SIG-M5 treated with dmso at 0.1 percent for 504 hours (cell line): ENCODE measurements around the gene CMAS.
"Not testable (repeated sequence)": the region's sequence is repeated elsewhere in the genome, so short reads cannot be mapped to it uniquely, and the experiment has no call there.

Experiments used
- DNase-seq: peaks from one replicate; lab custom pipeline; 2025; ENCODE audit not compliant: unreplicated experiment; lab: John Stamatoyannopoulos, UW

Gene CMAS

GRCh38 chr12:22046968-22047390, 961 bp downstream of the CMAS start:
- no peak for DNase-seq

GRCh38 chr12:22047494-22047893, 1.5 kb downstream of the CMAS start:
- no peak for DNase-seq

DNA sequence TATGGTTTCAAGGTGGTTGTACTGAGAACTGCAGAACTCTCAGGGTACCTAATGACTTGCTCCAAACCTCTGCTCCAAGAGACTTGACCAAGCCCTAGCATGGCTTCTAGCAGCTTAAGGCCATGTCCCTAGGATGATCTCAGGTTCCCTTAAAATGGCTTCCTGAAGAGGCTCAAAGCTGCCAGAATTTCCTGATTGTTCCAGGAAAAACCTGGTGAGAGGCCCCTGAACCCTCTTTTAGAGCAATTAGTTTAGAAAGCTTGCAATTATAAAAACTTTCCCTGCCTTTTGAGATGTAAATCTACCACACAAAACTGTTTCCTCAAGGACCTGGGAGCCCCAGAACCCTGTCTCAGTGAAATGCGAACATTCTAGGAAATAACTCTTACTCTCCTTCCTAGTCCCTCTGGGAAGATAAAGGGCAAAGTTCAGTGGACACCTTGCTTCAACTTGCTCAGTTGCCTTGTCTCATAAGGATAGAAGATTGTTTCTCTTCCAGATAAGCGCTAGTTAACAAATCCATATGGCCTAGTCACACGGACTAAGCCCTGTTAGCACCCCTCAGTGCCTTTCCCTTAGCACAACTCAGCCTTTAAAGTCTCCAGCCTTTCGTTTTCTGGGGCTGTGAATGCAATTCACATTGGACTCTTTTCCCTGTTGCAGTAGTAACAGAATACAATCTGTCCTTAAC, 2.5 kb downstream of the CMAS start:
- DNase-seq: no peak

- DNase-seq: no peak
Observed at GRCh38 chr12:22050078-22050477, 4.1 kb downstream of the CMAS start.

DNA sequence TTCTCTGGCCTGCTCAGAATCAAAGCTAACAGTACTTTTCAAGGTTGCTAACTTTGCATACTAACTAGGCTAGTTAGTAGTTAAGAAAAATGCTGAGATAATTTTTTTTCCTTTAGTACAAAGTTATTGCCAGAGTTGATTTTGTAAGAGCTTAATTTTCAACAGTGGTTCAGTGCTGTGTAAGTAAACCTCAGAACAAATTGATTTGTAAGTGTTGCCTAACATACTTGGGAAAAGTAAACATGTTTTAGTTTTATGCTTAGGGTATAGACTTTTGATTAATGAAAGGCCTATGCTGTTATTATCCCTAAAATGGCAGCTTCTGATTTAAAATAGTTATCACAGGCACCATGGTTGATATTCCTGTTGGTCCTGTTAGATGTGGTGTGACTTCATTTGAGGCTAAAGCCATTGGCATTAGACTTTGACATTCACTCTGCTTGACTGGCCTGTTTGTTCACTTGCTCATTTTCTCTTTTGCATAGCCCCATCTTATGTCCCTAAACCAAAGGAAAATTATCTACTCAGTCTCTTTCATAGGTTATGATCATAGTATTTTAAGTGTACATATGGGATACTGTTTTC, 5.2 kb downstream of the CMAS start:
- no peak for DNase-seq

DNA sequence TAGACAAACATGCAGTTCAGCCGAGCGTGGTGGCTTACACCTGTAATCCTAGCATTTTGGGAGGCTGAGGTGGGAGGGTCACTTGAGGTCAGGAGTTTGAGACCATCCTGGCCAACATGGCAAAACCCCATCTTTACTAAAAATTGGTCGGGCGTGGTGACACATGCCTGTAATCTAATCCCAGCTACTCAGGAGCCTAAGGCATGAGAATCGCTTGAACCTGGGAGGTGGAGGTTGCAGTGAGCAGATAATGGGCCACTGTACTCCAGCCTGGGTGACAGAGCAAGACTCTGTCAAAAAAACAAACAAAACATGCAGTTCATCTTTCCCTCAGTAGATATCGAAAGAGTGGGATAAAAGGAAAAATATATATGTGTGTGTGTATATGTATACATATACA, 7.0 kb downstream of the CMAS start:
- DNase-seq: not testable (repeated sequence)

GRCh38 chr12:22054155-22054554, 8.1 kb downstream of the CMAS start:
- DNase-seq: no peak

- no peak for DNase-seq
Observed at GRCh38 chr12:22056607-22057006, 10.6 kb downstream of the CMAS start.

- no peak for DNase-seq
Observed at GRCh38 chr12:22059976-22060647, 14.1 kb downstream of the CMAS start.

- DNase-seq: no peak
Observed at GRCh38 chr12:22064968-22065367, 18.9 kb downstream of the CMAS start.

DNA sequence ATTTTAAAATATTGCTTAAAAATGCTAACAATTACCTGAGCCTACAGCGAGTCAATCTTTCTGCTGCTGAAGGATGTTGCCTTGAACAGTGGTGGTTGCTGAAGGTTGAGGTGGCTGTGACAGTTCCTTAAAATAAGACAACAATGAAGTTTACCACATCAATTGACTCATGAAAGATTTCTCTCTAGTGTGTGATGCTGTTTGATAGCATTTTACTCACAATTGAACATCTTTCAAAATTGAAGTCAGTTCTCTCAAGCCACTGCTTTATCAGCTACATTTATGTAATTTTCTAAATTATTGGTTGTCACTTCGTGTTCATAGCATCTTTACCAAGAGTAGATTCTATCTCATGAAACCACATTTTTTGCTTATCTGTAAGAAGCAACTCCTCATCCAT, 20.3 kb downstream of the CMAS start:
- no peak for DNase-seq

GRCh38 chr12:22069851-22070250, 23.8 kb downstream of the CMAS start:
- no peak for DNase-seq

DNA sequence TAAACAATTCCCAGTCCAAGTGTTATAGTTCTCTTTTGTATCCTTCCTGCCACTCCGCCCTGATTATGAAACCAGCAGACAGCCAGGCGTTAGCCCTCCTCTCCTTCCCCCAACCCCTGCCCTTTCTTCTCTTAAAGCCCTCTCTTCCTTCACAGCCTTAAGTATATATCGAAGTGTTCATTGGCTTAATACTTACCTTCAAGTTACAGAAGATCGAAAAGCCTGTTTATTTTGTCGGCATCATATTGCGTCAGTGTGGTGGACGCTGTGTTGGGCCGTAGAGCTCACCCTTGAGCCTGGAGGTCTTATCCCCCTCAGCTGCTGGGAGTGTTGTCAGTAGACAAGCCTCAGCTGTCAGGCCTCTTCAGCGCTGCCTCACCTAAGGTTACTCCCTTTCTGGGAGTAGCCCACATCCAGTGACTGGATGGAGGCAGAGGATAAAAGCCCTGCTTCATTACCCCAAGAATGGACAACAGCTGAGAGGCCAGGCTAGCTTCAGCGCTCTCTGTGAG, 36.2 kb downstream of the CMAS start:
- no peak for DNase-seq

- DNase-seq: peak; percentile 45
Observed at GRCh38 chr12:22083167-22083566, 37.1 kb downstream of the CMAS start.

GRCh38 chr12:22084852-22085251, 38.8 kb downstream of the CMAS start:
- DNase-seq: no peak

DNA sequence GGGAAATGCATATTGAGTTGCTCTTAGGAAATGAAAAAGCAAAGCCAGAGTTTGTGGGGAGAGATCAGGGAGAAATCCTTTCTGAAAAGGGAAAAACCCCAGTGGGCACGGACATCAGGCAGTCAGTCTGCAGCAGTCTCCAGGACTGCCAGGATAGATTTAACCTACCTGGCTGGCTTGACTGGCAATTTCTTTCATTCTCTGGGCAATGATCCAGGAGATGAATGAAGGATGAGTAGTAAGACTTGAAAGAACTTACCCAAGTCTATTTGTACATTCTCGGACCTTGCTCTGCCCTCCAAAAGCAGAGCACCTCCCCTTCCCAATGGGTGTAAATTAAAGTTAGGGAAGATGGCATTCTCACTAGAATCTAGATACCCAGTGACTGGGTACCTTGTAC, 42.9 kb downstream of the CMAS start:
- DNase-seq: no peak

DNA sequence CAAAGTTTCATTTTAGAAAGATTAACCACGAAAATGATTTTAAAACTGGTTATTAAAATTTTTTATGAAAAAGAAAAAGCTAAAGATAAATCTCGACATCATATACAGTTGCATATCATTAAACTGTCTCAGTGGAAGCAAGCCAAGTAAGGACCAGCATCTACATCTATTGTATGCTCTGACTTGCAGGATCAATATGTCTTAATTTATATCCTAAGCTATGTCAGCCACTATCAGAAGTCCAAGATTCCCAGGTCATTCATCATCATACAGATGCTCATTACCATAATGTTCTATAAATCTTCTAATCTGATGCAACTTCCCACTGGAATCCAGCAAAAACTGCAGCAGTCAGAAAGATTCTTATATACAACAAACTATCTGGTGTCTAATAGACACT, 43.5 kb downstream of the CMAS start:
- no peak for DNase-seq

GRCh38 chr12:22099062-22099461, 53.0 kb downstream of the CMAS start:
- DNase-seq: not testable (repeated sequence)

GRCh38 chr12:22100958-22101748, 55.1 kb downstream of the CMAS start:
- DNase-seq: peak; percentile 71

- DNase-seq: peak; percentile 13
Observed at GRCh38 chr12:22101749-22102243, 55.8 kb downstream of the CMAS start.

GRCh38 chr12:22103418-22103817, 57.4 kb downstream of the CMAS start:
- peak; percentile 19 for DNase-seq
